ENCODE measurements around the gene CEL. TPM values are rescaled to one million over a fixed set of nuclear protein-coding genes. Genes with fewer than 3 reads are reported as not detected.

CEL gene
- total RNA-seq, 1 donor from 2014 or later = 1.9 TPM

DNA sequence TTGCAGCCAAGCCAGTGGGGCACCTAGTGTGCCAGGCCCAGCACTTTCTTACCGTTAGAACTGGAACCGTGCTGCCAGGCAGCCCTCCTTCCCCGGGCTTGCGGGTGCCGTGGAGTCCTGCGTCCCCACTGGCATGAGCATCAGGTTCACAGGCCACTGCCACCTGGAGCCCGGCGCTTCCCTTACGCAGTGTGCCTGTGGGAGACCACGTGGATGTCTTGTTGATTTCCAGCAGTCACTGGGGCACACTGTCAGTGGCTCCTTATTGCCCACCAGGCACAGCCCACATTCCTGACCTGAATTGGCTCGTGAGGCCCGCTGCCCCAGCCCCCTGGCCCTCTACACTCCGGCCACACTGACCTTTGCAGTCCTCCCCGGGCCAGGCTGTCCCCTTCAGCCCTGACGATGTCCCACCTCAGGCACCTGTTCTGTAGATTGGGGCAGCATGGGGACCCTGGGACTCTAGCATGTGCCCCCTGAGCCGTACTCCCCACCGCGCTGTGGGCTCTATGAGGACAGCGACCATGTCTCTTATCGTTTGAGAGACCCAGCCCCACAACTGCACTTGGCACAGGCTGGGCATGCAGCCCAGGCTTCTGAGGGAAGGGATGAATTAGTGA is 10.4 kb upstream of the CEL start:
- Histone ChIP-seq H3K27me3 (ENCODE audit: low read depth) (no peaks in the 10 kb centered on the region), H3K36me3 (peaks cover 95% of the 10 kb centered on the region), H3K4me1 (peaks cover 30% of the 10 kb centered on the region), H3K4me3 (no peak overlapping the region), H3K9me3 (replicated peaks) (no peaks in the 10 kb centered on the region), H3K27ac (replicated peaks) (no peak overlapping the region)
- no peak for DNase-seq
- TF ChIP-seq, protein P1, sequence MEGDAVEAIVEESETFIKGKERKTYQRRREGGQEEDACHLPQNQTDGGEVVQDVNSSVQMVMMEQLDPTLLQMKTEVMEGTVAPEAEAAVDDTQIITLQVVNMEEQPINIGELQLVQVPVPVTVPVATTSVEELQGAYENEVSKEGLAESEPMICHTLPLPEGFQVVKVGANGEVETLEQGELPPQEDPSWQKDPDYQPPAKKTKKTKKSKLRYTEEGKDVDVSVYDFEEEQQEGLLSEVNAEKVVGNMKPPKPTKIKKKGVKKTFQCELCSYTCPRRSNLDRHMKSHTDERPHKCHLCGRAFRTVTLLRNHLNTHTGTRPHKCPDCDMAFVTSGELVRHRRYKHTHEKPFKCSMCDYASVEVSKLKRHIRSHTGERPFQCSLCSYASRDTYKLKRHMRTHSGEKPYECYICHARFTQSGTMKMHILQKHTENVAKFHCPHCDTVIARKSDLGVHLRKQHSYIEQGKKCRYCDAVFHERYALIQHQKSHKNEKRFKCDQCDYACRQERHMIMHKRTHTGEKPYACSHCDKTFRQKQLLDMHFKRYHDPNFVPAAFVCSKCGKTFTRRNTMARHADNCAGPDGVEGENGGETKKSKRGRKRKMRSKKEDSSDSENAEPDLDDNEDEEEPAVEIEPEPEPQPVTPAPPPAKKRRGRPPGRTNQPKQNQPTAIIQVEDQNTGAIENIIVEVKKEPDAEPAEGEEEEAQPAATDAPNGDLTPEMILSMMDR (IDR thresholded peaks at IDR 0.05; ENCODE audit: borderline replicate concordance) = no peak
- intact Hi-C loops (cut with micrococcal nuclease) = no loop called here

DNA sequence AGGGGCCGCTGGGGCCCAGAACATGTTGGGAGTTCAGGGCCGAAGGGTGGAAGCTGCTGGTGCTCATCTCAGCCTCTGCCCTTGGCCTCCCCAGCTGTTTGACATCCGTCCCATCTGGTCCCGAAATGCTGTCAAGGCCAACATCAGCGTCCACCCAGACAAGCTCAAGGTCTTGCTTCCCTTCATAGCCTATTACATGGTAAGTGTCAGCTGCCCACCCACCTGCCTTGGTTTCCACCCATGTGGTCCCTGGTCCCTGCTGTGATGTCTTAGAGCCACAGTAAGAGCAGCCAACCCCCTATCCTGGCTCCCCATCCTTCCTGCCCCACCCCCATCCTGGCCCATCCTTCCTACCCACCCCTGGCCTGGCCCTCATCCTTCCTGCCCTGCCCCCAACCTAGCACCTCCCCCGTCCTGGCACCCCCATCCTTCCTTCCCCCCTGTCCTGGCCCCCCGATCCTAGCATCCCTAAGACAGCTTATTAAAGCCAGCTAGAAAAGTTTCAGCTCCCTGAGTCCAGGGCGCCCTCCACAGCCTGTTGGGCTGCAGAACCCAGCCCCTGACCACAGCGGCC is 9.7 kb upstream of the CEL start:
- no peak for DNase-seq

DNA sequence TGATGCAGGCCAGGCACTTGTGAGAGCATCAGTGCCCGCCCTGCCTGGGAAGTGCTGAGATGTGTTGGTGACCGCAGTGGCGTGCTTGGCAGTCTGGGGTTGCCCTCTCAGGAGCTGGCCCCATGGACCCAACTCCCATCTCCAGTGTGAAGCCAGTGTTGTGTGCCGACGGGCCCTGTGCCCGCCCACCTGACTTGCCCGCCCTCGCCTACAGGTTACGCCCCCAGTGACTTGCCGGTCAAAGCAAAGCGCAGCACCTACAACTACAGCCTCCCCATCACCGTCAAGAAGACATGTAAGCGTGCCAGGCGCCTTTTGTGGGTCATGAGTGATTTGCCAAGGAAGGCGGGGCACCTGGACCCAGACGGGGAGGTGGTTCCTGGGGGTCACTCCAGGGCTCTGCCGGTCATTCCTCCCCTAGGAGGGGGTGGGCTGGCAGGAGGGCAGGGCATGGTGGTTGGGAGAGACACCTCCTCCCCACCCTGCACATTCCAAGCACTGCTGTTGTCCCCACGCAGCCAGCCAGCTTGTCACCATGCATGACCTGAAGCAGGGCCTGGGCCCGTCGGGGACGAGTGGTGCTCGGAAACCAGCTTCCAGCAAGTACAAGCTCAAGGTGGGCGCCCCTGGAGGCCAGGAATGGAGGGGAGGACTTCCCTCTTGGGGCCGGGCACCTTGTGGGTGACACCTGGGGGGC is 7.4 kb upstream of the CEL start:
- DNase-seq = peak; percentile 79
- Histone ChIP-seq H3K4me3 (peak overlapping the region; percentile 54), H3K4me1 (peaks cover 60% of the 10 kb centered on the region), H3K27ac (replicated peaks) (peak overlapping the region; percentile 96), H3K36me3 (peaks cover 83% of the 10 kb centered on the region), H3K9me3 (replicated peaks) (no peaks in the 10 kb centered on the region), H3K27me3 (ENCODE audit: low read depth) (no peaks in the 10 kb centered on the region)
- intact Hi-C loops (cut with micrococcal nuclease) = no loop called here
- TF ChIP-seq, protein P1 (IDR thresholded peaks at IDR 0.05; ENCODE audit: borderline replicate concordance) = peak; percentile 10

More for the DNA sequence above, 9.7 kb upstream of the CEL start:
- Histone ChIP-seq H3K4me1 (peaks cover 37% of the 10 kb centered on the region), H3K9me3 (replicated peaks) (no peaks in the 10 kb centered on the region), H3K36me3 (peaks cover 95% of the 10 kb centered on the region), H3K4me3 (no peak overlapping the region), H3K27ac (replicated peaks) (no peak overlapping the region), H3K27me3 (ENCODE audit: low read depth) (no peaks in the 10 kb centered on the region)
- TF ChIP-seq, protein P1 (IDR thresholded peaks at IDR 0.05; ENCODE audit: borderline replicate concordance) = no peak
- intact Hi-C loops (cut with micrococcal nuclease) = no loop called here

DNA sequence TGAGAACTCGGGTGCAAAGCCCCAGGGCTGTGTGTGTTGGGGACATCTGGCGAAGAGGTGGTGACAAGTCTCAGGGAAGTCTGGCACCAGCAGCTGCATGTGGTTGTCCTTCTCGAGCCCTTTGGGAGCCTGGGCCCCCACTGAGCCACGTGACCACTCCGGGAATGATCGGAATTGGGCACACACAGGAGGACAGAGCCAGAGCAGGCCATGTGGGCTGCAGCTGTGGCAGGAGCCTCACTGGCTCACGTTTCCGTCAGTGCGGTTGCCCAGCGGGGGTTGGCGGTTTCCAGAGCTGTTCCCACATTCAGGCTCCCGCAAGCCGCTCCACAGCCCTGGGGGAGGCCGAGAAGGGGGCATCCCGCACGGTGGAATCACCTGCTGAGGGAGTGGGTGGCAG is 6.8 kb upstream of the CEL start:
- intact Hi-C loops (cut with micrococcal nuclease) = no loop called here
- no peaks in the 10 kb centered on the region for H3K27me3 ChIP-seq (ENCODE audit: low read depth)
- H3K36me3 ChIP-seq = peaks cover 76% of the 10 kb centered on the region
- DNase-seq = peak; percentile 83
- peak overlapping the region; percentile 96 for H3K27ac ChIP-seq (replicated peaks)
- TF ChIP-seq, protein P1 (IDR thresholded peaks at IDR 0.05; ENCODE audit: borderline replicate concordance) = no peak
- H3K4me3 ChIP-seq = peak overlapping the region; percentile 54
- peaks cover 66% of the 10 kb centered on the region for H3K4me1 ChIP-seq
- no peaks in the 10 kb centered on the region for H3K9me3 ChIP-seq (replicated peaks)

DNA sequence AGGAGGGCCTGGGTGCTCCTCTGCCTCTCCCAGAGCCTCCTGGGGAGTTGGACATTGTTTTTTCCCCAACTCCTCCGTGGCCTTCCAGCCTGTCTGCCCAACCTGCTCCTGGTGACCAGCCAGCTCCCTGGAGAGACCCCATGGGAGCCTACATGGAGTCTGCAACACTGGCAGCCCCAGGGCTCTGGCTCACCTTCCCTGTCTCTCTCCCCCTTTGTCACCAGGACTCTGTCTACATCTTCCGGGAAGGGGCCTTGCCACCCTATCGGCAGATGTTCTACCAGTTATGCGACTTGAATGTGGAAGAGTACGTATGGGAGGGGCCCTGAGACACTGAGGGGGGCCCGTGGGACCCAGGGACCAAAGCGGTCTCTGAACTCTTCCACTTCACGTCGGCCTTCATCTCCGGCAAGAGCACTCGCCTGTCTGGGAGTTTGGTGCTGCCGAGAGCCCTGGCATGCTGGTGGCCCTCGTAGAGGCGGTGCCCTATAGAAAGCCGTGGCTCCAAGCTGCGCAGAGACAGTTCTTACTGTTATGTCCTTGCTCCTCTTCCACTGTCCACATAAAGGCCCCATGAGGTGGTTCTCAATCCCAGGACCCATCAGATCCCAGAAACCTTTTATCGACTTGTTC is 5.9 kb upstream of the CEL start:
- H3K27ac ChIP-seq (replicated peaks) = peak overlapping the region; percentile 96
- TF ChIP-seq, protein P1 (IDR thresholded peaks at IDR 0.05; ENCODE audit: borderline replicate concordance) = no peak
- peaks cover 67% of the 10 kb centered on the region for H3K36me3 ChIP-seq
- H3K9me3 ChIP-seq (replicated peaks) = no peaks in the 10 kb centered on the region
- peaks cover 73% of the 10 kb centered on the region for H3K4me1 ChIP-seq
- intact Hi-C loops (cut with micrococcal nuclease) = no loop called here
- no peaks in the 10 kb centered on the region for H3K27me3 ChIP-seq (ENCODE audit: low read depth)
- DNase-seq = no peak
- peak overlapping the region; percentile 43 for H3K4me3 ChIP-seq

All from left ventricle myocardium inferior (tissue), 1 donor.